Ishikawa (cell line): ENCODE measurements around the gene RXRB.

Experiments used
- CEBPB ChIP-seq: IDR thresholded peaks from 2 replicates; pipeline ENCODE4 v1.6.1; 2012
- CREB1 ChIP-seq: IDR thresholded peaks from 2 replicates; pipeline ENCODE4 v1.6.1; 2012; ENCODE audit warnings: low read depth
- EGR1 ChIP-seq: IDR thresholded peaks from 2 replicates; pipeline ENCODE4 v1.6.1; 2012
- EP300 ChIP-seq: IDR thresholded peaks from 2 replicates; pipeline ENCODE4 v1.6.1; 2012; ENCODE audit warnings: borderline replicate concordance
- FOXM1 ChIP-seq: IDR thresholded peaks from 2 replicates; pipeline ENCODE4 v1.6.1; 2012; ENCODE audit warnings: low read depth, borderline replicate concordance
- MAX ChIP-seq: IDR thresholded peaks from 2 replicates; pipeline ENCODE4 v1.6.1; 2012
- NFIC ChIP-seq: IDR thresholded peaks from 2 replicates; pipeline ENCODE4 v1.6.1; 2012
- RAD21 ChIP-seq: IDR thresholded peaks from 2 replicates; pipeline ENCODE4 v1.6.1; 2012; ENCODE audit warnings: low read depth
- TAF1 ChIP-seq: IDR thresholded peaks from 2 replicates; pipeline ENCODE4 v1.6.1; 2012; ENCODE audit warnings: low read depth, mild to moderate bottlenecking
- TCF12 ChIP-seq: IDR thresholded peaks from 2 replicates; pipeline ENCODE4 v1.6.1; 2012; ENCODE audit warnings: low read depth
- TEAD4 ChIP-seq: IDR thresholded peaks from 2 replicates; pipeline ENCODE4 v1.6.1; 2012
- YY1 ChIP-seq: IDR thresholded peaks from 2 replicates; pipeline ENCODE4 v1.6.1; 2012; ENCODE audit warnings: low read depth
- ZBTB7A ChIP-seq: IDR thresholded peaks from 2 replicates; pipeline ENCODE4 v1.6.1; 2012; ENCODE audit warnings: low read depth
- TF ChIP-seq, protein P1 (sequence below): IDR thresholded peaks from 2 replicates; pipeline ENCODE4 v1.6.1; 2012; ENCODE audit warnings: low read depth, mild to moderate bottlenecking
- TF ChIP-seq, protein P2 (sequence below): IDR thresholded peaks from 2 replicates; pipeline ENCODE4 v1.6.1; 2012

Gene RXRB

DNA sequence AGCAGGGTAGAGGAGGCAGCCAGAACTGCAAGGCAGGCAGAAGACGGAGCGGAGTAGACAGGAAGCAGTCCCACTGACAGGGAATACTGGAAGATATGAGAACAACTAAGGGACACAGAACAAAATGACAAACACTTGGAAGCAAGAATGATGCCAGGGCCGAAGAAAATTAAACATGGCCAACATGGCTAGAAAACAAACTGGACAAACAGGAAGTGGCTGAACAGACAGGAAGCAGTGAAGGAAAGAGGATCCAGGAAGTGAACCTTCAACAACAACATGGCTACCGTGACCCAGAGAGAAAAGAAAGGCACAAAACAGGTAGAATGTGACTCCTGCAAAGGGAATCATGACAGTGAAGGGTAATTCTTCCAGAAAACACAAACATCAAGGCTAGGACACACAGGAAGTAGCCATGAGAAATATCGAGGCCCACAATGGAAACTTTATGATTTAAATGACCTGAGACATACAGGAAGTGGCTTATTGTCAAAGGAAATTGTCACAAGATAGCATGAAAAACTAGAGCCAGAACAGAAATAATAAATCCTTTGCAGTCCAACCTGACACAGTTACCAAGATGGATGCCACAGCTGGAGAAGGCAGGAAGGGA is 17.3 kb downstream of the RXRB start:
- TF ChIP-seq YY1: 0 out of 2 replicates have a peak, but pooled peaks have one; percentile 48
- TF ChIP-seq, protein P1, sequence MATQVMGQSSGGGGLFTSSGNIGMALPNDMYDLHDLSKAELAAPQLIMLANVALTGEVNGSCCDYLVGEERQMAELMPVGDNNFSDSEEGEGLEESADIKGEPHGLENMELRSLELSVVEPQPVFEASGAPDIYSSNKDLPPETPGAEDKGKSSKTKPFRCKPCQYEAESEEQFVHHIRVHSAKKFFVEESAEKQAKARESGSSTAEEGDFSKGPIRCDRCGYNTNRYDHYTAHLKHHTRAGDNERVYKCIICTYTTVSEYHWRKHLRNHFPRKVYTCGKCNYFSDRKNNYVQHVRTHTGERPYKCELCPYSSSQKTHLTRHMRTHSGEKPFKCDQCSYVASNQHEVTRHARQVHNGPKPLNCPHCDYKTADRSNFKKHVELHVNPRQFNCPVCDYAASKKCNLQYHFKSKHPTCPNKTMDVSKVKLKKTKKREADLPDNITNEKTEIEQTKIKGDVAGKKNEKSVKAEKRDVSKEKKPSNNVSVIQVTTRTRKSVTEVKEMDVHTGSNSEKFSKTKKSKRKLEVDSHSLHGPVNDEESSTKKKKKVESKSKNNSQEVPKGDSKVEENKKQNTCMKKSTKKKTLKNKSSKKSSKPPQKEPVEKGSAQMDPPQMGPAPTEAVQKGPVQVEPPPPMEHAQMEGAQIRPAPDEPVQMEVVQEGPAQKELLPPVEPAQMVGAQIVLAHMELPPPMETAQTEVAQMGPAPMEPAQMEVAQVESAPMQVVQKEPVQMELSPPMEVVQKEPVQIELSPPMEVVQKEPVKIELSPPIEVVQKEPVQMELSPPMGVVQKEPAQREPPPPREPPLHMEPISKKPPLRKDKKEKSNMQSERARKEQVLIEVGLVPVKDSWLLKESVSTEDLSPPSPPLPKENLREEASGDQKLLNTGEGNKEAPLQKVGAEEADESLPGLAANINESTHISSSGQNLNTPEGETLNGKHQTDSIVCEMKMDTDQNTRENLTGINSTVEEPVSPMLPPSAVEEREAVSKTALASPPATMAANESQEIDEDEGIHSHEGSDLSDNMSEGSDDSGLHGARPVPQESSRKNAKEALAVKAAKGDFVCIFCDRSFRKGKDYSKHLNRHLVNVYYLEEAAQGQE: no peak

GRCh38 chr6:33181141-33181540 is 19.3 kb downstream of the RXRB start:
- TF ChIP-seq, protein P1: no peak
- TF ChIP-seq CEBPB: no peak
- no peak for TF ChIP-seq YY1
- TF ChIP-seq TEAD4: no peak
- TF ChIP-seq EP300: no peak
- no peak for TF ChIP-seq MAX
- TF ChIP-seq EGR1: no peak
- TF ChIP-seq TCF12: no peak
- no peak for TF ChIP-seq RAD21
- no peak for TF ChIP-seq ZBTB7A
- no peak for TF ChIP-seq TAF1
- TF ChIP-seq NFIC: no peak

- TF ChIP-seq, protein P2, sequence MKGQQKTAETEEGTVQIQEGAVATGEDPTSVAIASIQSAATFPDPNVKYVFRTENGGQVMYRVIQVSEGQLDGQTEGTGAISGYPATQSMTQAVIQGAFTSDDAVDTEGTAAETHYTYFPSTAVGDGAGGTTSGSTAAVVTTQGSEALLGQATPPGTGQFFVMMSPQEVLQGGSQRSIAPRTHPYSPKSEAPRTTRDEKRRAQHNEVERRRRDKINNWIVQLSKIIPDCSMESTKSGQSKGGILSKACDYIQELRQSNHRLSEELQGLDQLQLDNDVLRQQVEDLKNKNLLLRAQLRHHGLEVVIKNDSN: no peak
- TF ChIP-seq TAF1: no peak
- no peak for TF ChIP-seq FOXM1
- TF ChIP-seq TEAD4: no peak
- no peak for TF ChIP-seq EGR1
- no peak for TF ChIP-seq MAX
- TF ChIP-seq, protein P1: no peak
- TF ChIP-seq NFIC: no peak
- no peak for TF ChIP-seq ZBTB7A
- TF ChIP-seq RAD21: no peak
- no peak for TF ChIP-seq CREB1
- no peak for TF ChIP-seq TCF12
Measured at GRCh38 chr6:33178755-33179475, 21.6 kb downstream of the RXRB start.

GRCh38 chr6:33177552-33178446 is 22.7 kb downstream of the RXRB start:
- no peak for TF ChIP-seq EP300
- TF ChIP-seq TEAD4: no peak
- TF ChIP-seq, protein P1: no peak
- TF ChIP-seq, protein P2: no peak
- TF ChIP-seq MAX: no peak
- no peak for TF ChIP-seq CREB1
- TF ChIP-seq RAD21: no peak
- TF ChIP-seq NFIC: no peak
- no peak for TF ChIP-seq CEBPB
- no peak for TF ChIP-seq TAF1
- no peak for TF ChIP-seq FOXM1
- TF ChIP-seq TCF12: no peak
- TF ChIP-seq EGR1: no peak
- TF ChIP-seq ZBTB7A: no peak
- TF ChIP-seq YY1: no peak
